NCI-H1417 treated with DMSO at 0.1 percent for 48 hours (cell line): ENCODE results near the gene HTR3C.
"Not testable (repeated sequence)": the region's sequence is repeated elsewhere in the genome, so short reads cannot be mapped to it uniquely, and the experiment has no call there.

Experiments
- DNase-seq: peaks from one replicate; lab custom pipeline; 2025; lab: John Stamatoyannopoulos, UW

HTR3C gene

GRCh38 chr3:184031187-184031792 is 21.6 kb upstream of the HTR3C start, which contains the start of gene HTR3D:
Gene HTR3D (plus strand): TSS chr3:184031742. CDS start chr3:184031742, 0 bp downstream.
- no peak for DNase-seq

GRCh38 chr3:184037816-184038215 is 15.0 kb upstream of the HTR3C start:
- no peak for DNase-seq

DNA sequence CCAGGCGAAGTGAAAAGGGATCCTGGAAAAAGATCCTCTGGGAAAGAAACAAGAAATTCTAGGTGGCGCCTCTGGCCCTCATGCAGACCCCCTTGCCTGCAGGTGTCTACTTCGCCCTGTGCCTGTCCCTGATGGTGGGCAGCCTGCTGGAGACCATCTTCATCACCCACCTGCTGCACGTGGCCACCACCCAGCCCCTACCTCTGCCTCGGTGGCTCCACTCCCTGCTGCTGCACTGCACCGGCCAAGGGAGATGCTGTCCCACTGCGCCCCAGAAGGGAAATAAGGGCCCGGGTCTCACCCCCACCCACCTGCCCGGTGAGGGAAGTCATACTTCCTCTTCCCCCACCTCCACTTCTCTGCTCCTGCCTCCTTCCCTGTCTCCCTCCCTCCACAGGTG is 14.5 kb upstream of the HTR3C start:
- DNase-seq = not testable (repeated sequence)

- no peak for DNase-seq
These were observed 13.4 kb upstream of the HTR3C start for GRCh38 chr3:184039414-184039813.

GRCh38 chr3:184040010-184040409 is 12.8 kb upstream of the HTR3C start:
- DNase-seq = no peak

GRCh38 chr3:184042617-184043016 is 10.2 kb upstream of the HTR3C start:
- peak; percentile 97 for DNase-seq

DNA sequence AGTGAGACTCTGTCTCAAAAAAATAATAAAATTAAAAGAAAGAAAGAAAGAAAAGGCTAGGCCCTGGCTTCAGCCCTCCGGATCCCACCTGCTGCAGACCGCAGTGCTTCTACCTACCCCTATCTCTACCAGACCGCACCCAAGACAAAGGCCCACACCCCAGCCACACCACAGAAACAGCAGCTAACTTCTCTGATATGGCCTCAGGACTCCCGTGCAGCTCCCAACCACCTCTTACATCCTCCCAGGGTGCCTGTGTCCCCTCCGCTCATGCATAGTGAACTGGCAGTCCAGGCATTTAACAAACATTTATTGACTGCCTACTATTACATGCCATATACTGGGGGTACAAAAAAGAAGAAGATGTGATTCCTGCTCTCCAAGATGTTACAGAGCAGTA is 6.9 kb upstream of the HTR3C start:
- no peak for DNase-seq

DNA sequence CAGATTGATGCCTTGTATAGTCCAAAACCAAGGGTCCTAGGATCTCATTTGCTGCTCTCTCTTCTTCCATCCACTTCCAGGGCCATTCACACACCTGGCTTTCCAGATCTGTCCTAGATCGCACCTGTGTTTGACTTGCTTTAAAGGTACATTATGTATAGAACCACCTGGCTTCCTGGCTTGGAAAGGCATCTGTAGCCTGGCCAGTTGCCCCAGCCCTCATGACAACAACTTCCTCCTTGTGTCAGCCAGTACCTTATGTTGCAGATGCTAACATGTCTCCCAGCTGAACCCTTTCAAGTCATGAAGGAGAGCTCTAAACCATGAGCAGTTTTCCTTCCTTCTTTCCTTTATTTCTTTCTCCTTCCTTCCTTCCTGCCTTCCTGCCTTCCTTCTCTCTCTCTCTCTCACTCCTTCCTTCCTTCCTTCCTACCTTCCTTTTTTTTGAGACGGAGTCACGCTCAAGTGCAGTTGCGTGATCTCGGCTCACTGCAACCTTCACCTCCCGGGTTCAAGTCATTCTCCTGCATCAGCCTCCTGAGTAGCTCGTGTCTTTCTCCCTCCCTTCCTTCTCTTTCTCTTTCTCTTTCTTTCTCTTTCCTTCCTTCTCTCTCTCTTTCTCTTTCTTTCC is 2.5 kb upstream of the HTR3C start:
- DNase-seq = no peak

DNA sequence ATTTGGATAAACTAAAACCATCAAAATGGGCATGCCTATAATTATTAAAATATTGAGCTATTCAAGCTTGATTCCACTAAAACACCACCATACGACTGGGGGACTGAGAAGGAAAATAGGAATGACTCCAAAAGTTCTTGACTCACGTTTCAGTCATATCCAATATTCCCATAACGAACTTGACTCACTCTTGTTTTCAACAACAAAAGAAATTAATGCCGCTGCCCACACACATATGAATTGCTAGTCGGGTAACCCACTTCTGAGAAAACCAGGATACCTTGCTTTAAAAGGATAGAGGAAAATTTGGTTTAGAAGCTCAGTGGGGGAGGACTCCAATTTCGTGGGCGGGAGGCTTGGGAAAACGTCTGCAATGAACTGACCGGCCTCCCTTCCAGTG is 5.2 kb downstream of the HTR3C start:
- DNase-seq = no peak

GRCh38 chr3:184059424-184059823 is 6.6 kb downstream of the HTR3C start:
- DNase-seq = no peak

DNA sequence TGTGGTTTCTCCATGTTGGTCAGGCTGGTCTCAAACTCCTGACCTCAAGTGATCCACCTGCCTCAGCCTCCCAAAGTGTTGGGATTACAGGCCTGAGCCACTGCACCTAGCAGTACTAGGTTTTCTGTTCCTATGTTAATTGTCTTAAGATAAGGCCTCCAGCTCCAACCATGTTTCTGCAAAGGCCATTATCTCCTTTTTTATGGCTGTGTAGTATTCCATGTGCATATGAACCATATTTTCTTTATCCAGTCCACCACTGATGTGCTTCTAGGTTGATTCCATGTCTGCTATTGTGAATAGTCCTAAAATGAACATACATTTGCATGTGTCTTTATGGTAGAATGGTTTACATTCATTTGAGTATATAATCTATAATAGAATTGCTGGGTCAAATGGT is 9.8 kb downstream of the HTR3C start:
- DNase-seq = no peak

DNA sequence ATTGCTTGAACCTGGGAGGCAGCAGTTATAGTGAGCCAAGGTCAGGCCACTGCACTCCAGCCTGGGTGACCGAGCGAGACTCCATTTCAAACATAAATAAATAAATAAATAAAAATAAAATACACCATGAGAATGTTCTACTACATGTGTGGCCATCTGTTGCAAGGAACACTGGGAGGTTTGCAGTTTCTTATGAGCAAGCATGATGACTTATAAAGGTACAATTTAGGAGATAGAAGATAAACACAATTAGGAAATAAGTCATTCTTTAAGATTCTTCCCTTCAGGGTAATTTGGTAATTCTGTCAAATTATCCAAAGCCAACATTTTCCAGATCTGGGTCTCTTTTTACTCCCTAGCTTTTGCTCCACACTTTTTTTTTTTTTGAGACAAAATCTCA is 13.4 kb downstream of the HTR3C start:
- DNase-seq = no peak

DNA sequence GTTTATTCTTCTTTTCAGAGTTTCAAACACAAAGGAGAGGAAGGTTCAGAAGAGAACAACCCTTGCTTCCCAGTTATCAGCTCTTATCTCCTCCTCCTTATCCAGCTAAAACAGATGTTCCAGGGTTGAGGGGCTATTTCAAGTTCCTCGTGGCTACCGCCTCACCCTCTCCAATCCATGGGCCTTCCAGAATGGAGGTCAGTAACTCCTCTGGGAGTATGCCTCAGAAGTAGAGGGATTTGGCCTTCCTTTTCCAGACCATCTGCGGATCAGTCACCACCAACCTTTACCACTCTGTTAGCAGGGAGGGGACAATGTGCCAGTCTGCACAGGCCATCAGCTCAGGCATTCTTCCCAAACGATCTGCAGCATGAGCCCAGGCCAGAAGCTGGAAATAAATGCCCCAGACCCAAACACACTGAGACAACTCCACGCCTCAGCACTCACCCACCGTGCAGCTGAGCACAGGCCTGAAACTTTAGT is 14.8 kb downstream of the HTR3C start:
- DNase-seq = no peak

GRCh38 chr3:184068344-184068743 is 15.5 kb downstream of the HTR3C start:
- DNase-seq = no peak

DNA sequence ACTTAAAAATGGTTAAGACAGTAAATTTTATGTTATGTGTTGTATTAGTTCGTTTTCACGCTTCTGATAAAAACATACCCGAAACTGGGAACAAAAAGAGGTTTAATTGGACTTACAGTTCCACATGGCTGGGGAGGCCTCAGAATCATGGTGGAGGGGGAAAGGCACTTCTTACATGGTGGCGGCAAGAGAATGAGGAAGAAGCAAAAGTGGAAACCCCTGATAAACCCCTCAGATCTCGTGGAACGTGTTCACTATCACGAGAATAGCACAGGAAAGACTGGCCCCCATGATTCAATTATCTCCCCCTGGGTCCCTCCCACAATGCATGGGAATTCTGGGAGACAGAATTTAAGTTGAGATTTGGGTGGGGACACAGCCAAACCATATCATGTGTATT is 18.3 kb downstream of the HTR3C start:
- not testable (repeated sequence) for DNase-seq

DNA sequence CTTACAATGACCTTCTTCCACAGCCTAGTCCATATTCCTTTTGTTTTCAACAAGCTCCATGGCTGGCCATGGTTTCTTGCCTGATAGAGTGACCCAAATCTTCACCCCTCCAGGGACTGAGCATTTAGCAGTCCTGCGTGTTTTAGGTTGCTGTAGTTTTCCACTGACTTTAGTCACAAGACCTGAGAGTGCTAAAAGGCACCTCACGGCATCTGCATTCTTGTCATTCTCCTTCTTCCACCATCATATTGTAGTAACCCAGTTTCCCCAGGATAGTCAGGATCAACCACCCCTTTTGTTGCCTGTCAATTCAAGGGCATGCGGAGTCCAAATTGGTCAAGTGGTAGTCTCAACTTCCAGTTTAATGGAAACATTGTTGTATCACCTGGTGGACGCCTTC is 20.8 kb downstream of the HTR3C start:
- no peak for DNase-seq

- no peak for DNase-seq
These were observed 23.1 kb downstream of the HTR3C start for GRCh38 chr3:184075901-184076300.

GRCh38 chr3:184077881-184078280 is 25.0 kb downstream of the HTR3C start:
- DNase-seq = no peak

DNA sequence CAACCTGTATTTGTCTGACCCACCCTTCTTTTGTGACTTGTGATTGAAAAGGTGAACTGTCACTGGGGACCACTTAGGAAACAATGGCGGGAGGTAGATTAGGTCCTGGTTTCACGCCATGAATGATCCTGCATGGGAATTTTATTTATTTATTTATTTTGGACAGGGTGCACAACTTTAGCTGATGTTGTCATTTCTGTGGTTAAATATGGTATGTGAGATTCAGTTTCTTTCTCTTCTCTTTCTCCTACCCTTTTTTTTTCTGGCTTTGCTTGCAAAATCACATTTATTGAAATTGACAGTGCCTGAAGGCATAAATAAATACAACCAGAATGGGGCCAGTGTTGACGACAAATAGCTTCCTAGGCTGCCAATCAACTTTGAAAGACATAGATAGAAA is 26.0 kb downstream of the HTR3C start:
- no peak for DNase-seq

DNA sequence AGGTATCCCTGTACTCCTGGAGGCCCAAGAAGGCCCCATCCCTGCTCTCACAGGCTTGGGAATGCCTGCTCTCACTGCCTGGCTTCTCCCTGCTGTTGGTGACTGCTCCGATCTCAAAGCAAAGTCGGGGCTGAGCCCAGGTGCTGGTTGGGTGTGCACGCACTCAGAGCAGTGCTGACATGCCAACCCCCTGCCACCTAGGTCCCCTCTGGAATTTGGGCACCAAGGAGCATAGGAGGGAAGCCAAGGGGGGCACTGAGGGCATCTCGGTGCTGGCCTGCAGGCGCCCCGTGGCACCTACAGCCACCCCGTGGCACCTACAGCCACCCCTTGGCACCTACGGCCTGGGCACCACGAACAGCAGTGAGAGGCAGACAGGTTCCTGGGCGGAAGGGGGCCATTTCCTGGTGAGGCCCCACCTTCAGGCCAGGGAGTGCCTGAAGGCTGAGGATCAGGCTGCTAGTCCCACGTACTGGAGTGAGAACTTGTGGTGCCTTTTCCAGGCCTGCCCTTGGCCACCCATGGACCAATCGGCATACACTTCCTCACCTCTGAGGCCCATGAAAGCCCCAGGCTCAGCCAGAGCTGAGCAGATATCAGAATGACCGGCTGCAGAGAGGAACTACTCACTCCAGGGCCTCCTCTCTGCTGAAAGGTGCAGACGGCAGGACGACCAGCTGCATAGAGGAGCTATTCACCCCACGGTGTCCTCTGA is 28.4 kb downstream of the HTR3C start:
- DNase-seq = no peak

DNA sequence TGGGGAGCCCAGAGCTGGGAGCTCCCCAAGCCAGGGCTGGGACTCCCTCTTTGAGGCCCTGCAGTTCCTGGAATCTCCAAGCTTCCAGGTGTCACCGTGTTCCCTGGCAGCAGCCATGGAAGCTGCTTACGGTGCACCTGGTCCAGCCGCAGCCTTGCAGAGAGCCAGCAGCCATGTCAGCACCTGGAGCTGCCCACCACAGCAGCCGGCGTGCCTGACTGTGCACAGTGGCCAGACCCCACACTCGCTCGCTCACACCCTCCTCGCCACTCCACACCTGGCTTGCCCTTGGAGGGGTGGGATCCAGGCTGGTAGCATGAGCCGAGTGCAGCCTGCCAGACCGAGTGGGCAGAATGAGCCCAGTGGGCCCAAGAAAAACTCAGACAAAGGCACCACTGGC is 29.2 kb downstream of the HTR3C start:
- no peak for DNase-seq

- no peak for DNase-seq
These were observed 29.6 kb downstream of the HTR3C start for GRCh38 chr3:184082465-184082864.

- DNase-seq = no peak
These were observed 32.6 kb downstream of the HTR3C start for GRCh38 chr3:184085389-184085852.
